Type B pancreatic cell (in vitro differentiated cells): ENCODE data around the gene SLC26A6. TPM values are rescaled to one million over a fixed set of nuclear protein-coding genes. Genes with fewer than 3 reads are reported as not detected.

Source experiments
- DNase-seq: peaks from one replicate; pipeline ENCODE4 v3.0.0; 2021; ENCODE audit warnings: mixed read lengths; ENCODE audit not compliant: unreplicated experiment; ENCODE audit errors: extremely low spot score
- H3K27ac Mint-ChIP-seq: 2 replicates; pipeline ENCODE4 v1.8.0; 2021; ENCODE audit warnings: mild to moderate bottlenecking, mixed read lengths
- H3K27me3 Mint-ChIP-seq: 2 replicates; pipeline ENCODE4 v1.8.0; 2021; ENCODE audit warnings: mixed read lengths
- H3K36me3 Mint-ChIP-seq: 2 replicates; pipeline ENCODE4 v1.8.0; 2021; ENCODE audit warnings: mixed read lengths
- H3K4me1 Mint-ChIP-seq: one replicate; pipeline ENCODE4 v1.8.0; 2021; ENCODE audit warnings: mixed read lengths; ENCODE audit not compliant: unreplicated experiment
- H3K4me3 Mint-ChIP-seq: 2 replicates; pipeline ENCODE4 v1.8.0; 2021; ENCODE audit warnings: mild to moderate bottlenecking, mixed read lengths
- H3K9me3 Mint-ChIP-seq: 2 replicates; pipeline ENCODE4 v1.8.0; 2021; ENCODE audit warnings: mixed read lengths
- microRNA-seq: library from miRNA; unstranded; fragments of <30 nt; microRNA quantifications from one replicate; pipeline ENCODE4, GENCODE V29; 2020
- total RNA-seq: library from RNA; stranded (reverse); gene quantifications from 2 replicates; pipeline ENCODE4 v1.2.1, GENCODE V29; 2021; ENCODE audit warnings: low replicate concordance
- TF ChIP-seq, protein P1 (sequence below): fragments of 200-600 bp; sonication (generic); conservative IDR thresholded peaks from 2 replicates; pipeline ENCODE4 v1.5.0; 2021; ENCODE audit warnings: antibody characterized with exemption, mild to moderate bottlenecking

Gene SLC26A6
- total RNA-seq, 1 donor from 2014 or later = 35.6 TPM

DNA sequence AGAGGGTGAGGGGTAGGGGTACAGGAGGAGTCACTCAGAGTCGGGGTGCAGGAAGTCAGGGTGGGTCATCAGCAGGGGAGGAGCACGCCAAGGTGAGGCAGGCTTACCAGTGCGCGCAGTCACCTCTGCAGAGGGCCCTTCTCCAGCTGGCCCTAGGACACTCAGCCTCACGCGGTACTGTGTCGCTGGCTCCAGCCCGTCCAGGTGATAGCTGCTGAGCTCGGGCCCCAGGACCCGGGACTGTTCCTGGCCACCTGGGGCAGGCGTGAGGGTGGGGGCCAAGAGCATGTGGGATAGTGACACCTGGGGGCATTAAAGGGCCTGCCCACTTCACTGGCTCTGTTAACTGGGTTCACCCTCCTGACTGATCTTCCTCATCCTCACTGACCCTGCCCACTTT, 47.6 kb downstream of the SLC26A6 start:
- Mint-ChIP-seq H3K27ac (no peak overlapping the region), H3K27me3 (no peaks in the 10 kb centered on the region), H3K36me3 (peaks cover 4% of the 10 kb centered on the region), H3K4me1 (no peaks in the 10 kb centered on the region), H3K9me3 (no peaks in the 10 kb centered on the region), H3K4me3 (no peak overlapping the region)
- DNase-seq = no peak
- TF ChIP-seq, protein P1, sequence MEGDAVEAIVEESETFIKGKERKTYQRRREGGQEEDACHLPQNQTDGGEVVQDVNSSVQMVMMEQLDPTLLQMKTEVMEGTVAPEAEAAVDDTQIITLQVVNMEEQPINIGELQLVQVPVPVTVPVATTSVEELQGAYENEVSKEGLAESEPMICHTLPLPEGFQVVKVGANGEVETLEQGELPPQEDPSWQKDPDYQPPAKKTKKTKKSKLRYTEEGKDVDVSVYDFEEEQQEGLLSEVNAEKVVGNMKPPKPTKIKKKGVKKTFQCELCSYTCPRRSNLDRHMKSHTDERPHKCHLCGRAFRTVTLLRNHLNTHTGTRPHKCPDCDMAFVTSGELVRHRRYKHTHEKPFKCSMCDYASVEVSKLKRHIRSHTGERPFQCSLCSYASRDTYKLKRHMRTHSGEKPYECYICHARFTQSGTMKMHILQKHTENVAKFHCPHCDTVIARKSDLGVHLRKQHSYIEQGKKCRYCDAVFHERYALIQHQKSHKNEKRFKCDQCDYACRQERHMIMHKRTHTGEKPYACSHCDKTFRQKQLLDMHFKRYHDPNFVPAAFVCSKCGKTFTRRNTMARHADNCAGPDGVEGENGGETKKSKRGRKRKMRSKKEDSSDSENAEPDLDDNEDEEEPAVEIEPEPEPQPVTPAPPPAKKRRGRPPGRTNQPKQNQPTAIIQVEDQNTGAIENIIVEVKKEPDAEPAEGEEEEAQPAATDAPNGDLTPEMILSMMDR = no peak

DNA sequence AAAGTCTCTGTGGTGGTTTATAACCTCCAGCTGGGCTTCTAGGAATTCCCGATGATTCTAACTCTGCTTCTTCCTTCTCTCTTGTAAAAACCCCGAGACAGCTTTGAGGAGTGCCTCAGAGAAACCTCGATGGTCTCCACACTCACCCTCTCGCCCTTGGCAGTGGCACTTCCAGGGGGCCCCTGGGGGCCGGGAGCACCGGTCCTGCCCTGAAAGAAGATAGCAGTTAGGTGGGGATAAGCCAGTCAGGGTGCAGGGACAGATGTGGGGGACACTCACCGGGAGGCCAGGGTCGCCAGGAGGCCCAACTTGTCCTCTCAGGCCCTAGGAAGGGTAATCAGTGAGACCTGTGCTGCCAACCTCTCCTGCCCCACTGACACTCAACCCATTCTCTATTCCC, 49.9 kb downstream of the SLC26A6 start:
- DNase-seq = no peak
- Mint-ChIP-seq H3K9me3 (no peaks in the 10 kb centered on the region), H3K36me3 (no peaks in the 10 kb centered on the region), H3K4me1 (no peaks in the 10 kb centered on the region), H3K27ac (no peak overlapping the region), H3K4me3 (no peak overlapping the region), H3K27me3 (no peaks in the 10 kb centered on the region)
- TF ChIP-seq, protein P1 = no peak

DNA sequence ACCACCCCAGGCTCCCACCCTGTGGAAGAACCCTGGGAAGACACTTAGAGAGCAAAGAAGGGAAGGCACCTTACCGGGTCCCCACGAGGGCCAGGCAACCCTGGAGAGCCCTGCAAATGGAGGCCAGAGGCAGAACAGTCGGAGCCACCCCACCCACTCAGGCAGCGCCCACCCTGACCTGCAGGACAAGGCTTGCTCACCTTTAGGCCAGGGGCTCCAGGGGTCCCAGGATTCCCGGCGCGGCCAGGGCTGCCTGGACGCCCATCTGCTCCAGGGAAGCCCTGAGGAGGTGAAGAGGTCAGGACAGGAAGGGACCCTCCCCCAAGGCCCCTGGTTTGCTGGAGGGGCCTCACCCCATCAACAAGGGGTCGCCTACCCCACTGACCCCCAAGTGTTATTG, 50.4 kb downstream of the SLC26A6 start:
- no peak for DNase-seq
- H3K27ac Mint-ChIP-seq = no peak overlapping the region
- no peaks in the 10 kb centered on the region for H3K36me3 Mint-ChIP-seq
- no peaks in the 10 kb centered on the region for H3K4me1 Mint-ChIP-seq
- no peak overlapping the region for H3K4me3 Mint-ChIP-seq
- no peaks in the 10 kb centered on the region for H3K27me3 Mint-ChIP-seq
- no peaks in the 10 kb centered on the region for H3K9me3 Mint-ChIP-seq
- TF ChIP-seq, protein P1 = no peak

GRCh38 chr3:48581621-48582481, 53.4 kb downstream of the SLC26A6 start:
- TF ChIP-seq, protein P1 = no peak
- H3K4me1 Mint-ChIP-seq = no peaks in the 10 kb centered on the region
- no peaks in the 10 kb centered on the region for H3K9me3 Mint-ChIP-seq
- H3K36me3 Mint-ChIP-seq = no peaks in the 10 kb centered on the region
- no peak overlapping the region for H3K4me3 Mint-ChIP-seq
- no peak for DNase-seq
- H3K27ac Mint-ChIP-seq = no peak overlapping the region
- no peaks in the 10 kb centered on the region for H3K27me3 Mint-ChIP-seq

- no peaks in the 10 kb centered on the region for H3K9me3 Mint-ChIP-seq
- no peaks in the 10 kb centered on the region for H3K4me1 Mint-ChIP-seq
- H3K27me3 Mint-ChIP-seq = no peaks in the 10 kb centered on the region
- DNase-seq = no peak
- TF ChIP-seq, protein P1 = no peak
- H3K36me3 Mint-ChIP-seq = no peaks in the 10 kb centered on the region
- no peak overlapping the region for H3K4me3 Mint-ChIP-seq
- H3K27ac Mint-ChIP-seq = no peak overlapping the region
Observed at GRCh38 chr3:48576647-48577046, 58.6 kb downstream of the SLC26A6 start.

Small RNAs within 50 kb of the gene (microRNA-seq; reads per million reads assigned to microRNA genes)
- not detected for gene MIR4793
- not detected for gene MIR711

Other genes starting within 250 kb of the SLC26A6 start
- gene PLXNB1, start 205.4 kb downstream of the SLC26A6 start, total RNA-seq = 212 and 367 TPM in 2 replicates
- 15.0 and 25.7 TPM in 2 replicates for gene CCDC51, start 195.3 kb downstream of the SLC26A6 start, total RNA-seq
- 268 and 281 TPM in 2 replicates for gene TMA7, start 195.2 kb downstream of the SLC26A6 start, total RNA-seq
- 9.3 and 16.0 TPM in 2 replicates for gene ATRIP, start 188.7 kb downstream of the SLC26A6 start, total RNA-seq
- 162 and 193 TPM in 2 replicates for gene SHISA5, start 131.3 kb downstream of the SLC26A6 start, total RNA-seq
- 10.5 and 11.3 TPM in 2 replicates for gene PFKFB4, start 78.7 kb downstream of the SLC26A6 start, total RNA-seq
- gene UCN2, start 71.7 kb downstream of the SLC26A6 start, total RNA-seq = 0.72 and 0.83 TPM in 2 replicates
- gene COL7A1, start 40.1 kb downstream of the SLC26A6 start, total RNA-seq = 17.6 and 32.3 TPM in 2 replicates
- gene UQCRC1, start 25.8 kb downstream of the SLC26A6 start, total RNA-seq = 273 and 324 TPM in 2 replicates
- gene TMEM89, start 13.7 kb downstream of the SLC26A6 start, total RNA-seq = not detected in 2 replicates
- 9.8 and 10.2 TPM in 2 replicates for gene CELSR3, start 27.4 kb upstream of the SLC26A6 start, total RNA-seq
- gene NCKIPSD, start 50.5 kb upstream of the SLC26A6 start, total RNA-seq = 20.1 and 22.1 TPM in 2 replicates
- gene IP6K2, start 81.8 kb upstream of the SLC26A6 start, total RNA-seq = 104 and 145 TPM in 2 replicates
- gene PRKAR2A, start 212.4 kb upstream of the SLC26A6 start, total RNA-seq = 40.3 and 44.1 TPM in 2 replicates